WI38 (cell line): Measurements from ENCODE around the gene DPP10.
"Not testable (repeated sequence)": the region's sequence is repeated elsewhere in the genome, so short reads cannot be mapped to it uniquely, and the experiment has no call there.

Experiments
- H3K4me3 ChIP-seq: 2 replicates; pipeline ENCODE4 v1.5.1; 2011; ENCODE audit warnings: low read depth, mild to moderate bottlenecking, control low read depth, low read length
- CTCF ChIP-seq: IDR thresholded peaks from 2 replicates; pipeline ENCODE4 v1.5.1; 2012; ENCODE audit warnings: low read depth, mild to moderate bottlenecking, control low read depth, low read length

The DPP10 gene

GRCh38 chr2:114742245-114742644 is 299.8 kb downstream of the DPP10 start:
- TF ChIP-seq CTCF: no peak
- no peak overlapping the region for H3K4me3 ChIP-seq

- no peak for TF ChIP-seq CTCF
- no peak overlapping the region for H3K4me3 ChIP-seq
These were observed 303.3 kb downstream of the DPP10 start for GRCh38 chr2:114745700-114746099.

- H3K4me3 ChIP-seq: not testable (repeated sequence)
These were observed 305.7 kb downstream of the DPP10 start for GRCh38 chr2:114748175-114748574.

GRCh38 chr2:114752425-114752824 is 310.0 kb downstream of the DPP10 start:
- TF ChIP-seq CTCF: no peak
- H3K4me3 ChIP-seq: no peak overlapping the region

- TF ChIP-seq CTCF: no peak
- no peak overlapping the region for H3K4me3 ChIP-seq
These were observed 310.7 kb downstream of the DPP10 start for GRCh38 chr2:114753145-114753544.

GRCh38 chr2:114754907-114755563 is 312.6 kb downstream of the DPP10 start:
- no peak overlapping the region for H3K4me3 ChIP-seq
- TF ChIP-seq CTCF: no peak

GRCh38 chr2:114762376-114762775 is 319.9 kb downstream of the DPP10 start:
- no peak for TF ChIP-seq CTCF

GRCh38 chr2:114762986-114763385 is 320.5 kb downstream of the DPP10 start:
- no peak for TF ChIP-seq CTCF
- H3K4me3 ChIP-seq: no peak overlapping the region

More at GRCh38 chr2:114762376-114762775, 319.9 kb downstream of the DPP10 start:
- no peak overlapping the region for H3K4me3 ChIP-seq
